Transverse colon (tissue), 4 donors: ENCODE measurements around the gene ZYX.

ENCODE experiments used
- EP300 ChIP-seq: sonication (generic); formaldehyde crosslinking; IDR thresholded peaks from one replicate; pipeline ENCODE4 v1.6.1; 2017; ENCODE audit warnings: antibody characterized with exemption, low read depth
- POLR2A ChIP-seq: fragments of 450-650 bp; IDR thresholded peaks from one replicate; pipeline ENCODE4 v1.6.1; 2016; ENCODE audit warnings: antibody characterized with exemption, mild to moderate bottlenecking, moderate library complexity
- POLR2AphosphoS5 ChIP-seq, 3 donors: sonication (generic); formaldehyde crosslinking; IDR thresholded peaks; one replicate each; pipeline ENCODE4 v1.6.1; 2016; ENCODE audit warnings: antibody characterized with exemption in 3 of 3
- TF ChIP-seq, protein P1 (sequence below), 5 experiments: fragments of 200-600 bp in 3 of 5; fragments of 450-650 bp in 2 of 5; sonication (generic) in 3 of 5; IDR thresholded peaks; 1 replicate in 2 of 5; 2 replicates in 3 of 5; pipeline ENCODE4 v1.5.1; 2016 to 2017; ENCODE audit warnings: antibody characterized with exemption in 5 of 5, inconsistent platforms in 3 of 5, mild to moderate bottlenecking in 2 of 5, moderate library complexity in 1 of 5

DNA sequence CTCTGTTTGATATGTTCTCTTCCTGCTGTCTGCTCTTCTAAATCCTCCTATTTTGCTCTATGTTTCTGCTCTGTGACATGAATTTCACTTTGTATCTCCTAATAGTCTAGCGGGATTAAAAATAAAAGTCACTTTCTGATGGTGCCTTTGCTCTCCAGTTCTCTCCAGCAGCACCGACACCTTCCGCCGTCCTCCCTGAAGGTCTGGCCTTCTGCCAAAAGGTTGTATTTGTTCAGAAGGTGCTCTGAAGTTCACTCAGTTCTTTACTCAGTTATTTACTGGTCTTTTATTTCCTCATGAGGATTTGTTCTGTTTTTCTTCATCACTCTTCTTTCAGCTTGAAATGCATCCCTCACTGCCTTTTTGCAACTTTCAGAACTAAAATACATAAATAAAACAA lies 38.7 kb downstream of the ZYX start:
- TF ChIP-seq, protein P1, sequence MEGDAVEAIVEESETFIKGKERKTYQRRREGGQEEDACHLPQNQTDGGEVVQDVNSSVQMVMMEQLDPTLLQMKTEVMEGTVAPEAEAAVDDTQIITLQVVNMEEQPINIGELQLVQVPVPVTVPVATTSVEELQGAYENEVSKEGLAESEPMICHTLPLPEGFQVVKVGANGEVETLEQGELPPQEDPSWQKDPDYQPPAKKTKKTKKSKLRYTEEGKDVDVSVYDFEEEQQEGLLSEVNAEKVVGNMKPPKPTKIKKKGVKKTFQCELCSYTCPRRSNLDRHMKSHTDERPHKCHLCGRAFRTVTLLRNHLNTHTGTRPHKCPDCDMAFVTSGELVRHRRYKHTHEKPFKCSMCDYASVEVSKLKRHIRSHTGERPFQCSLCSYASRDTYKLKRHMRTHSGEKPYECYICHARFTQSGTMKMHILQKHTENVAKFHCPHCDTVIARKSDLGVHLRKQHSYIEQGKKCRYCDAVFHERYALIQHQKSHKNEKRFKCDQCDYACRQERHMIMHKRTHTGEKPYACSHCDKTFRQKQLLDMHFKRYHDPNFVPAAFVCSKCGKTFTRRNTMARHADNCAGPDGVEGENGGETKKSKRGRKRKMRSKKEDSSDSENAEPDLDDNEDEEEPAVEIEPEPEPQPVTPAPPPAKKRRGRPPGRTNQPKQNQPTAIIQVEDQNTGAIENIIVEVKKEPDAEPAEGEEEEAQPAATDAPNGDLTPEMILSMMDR (IDR thresholded peaks at IDR 0.05), result no peak
- TF ChIP-seq POLR2A, result no peak
- no peak for TF ChIP-seq EP300
- no peak for TF ChIP-seq POLR2AphosphoS5 (IDR thresholded peaks at IDR 0.05)
